HUES64 (cell line): ENCODE data around the gene TLR8.

Source experiments
- H3K27ac ChIP-seq: 2 replicates; pipeline ENCODE4 v1.7.0; 2013; ENCODE audit warnings: low read depth, low read length, inconsistent platforms
- H3K27me3 ChIP-seq: 2 replicates; pipeline ENCODE4 v1.6.1; 2013; ENCODE audit warnings: mild to moderate bottlenecking, low read length; ENCODE audit not compliant: insufficient read depth
- H3K36me3 ChIP-seq: 2 replicates; pipeline ENCODE4 v1.6.1; 2013; ENCODE audit warnings: mild to moderate bottlenecking, low read length; ENCODE audit not compliant: insufficient read depth
- H3K4me1 ChIP-seq: 2 replicates; pipeline ENCODE4 v1.6.1; 2013; ENCODE audit warnings: mild to moderate bottlenecking, low read length, moderate library complexity; ENCODE audit not compliant: insufficient read depth
- H3K4me3 ChIP-seq: 2 replicates; pipeline ENCODE4 v1.5.1; 2013; ENCODE audit warnings: mild to moderate bottlenecking, low read length, moderate library complexity
- H3K9ac ChIP-seq: 2 replicates; pipeline ENCODE4 v1.6.1; 2013; ENCODE audit warnings: mild to moderate bottlenecking, low read depth, low read length
- H3K9me3 ChIP-seq: 2 replicates; pipeline ENCODE4 v1.6.1; 2013; ENCODE audit warnings: low read depth, low read length; ENCODE audit not compliant: insufficient read depth
- WGBS: fragments of 150-250, 120-280 bp; methylation state at CpG from one replicate; pipeline ENCODE4 v1.1.7; 2013; ENCODE audit warnings: missing lambda C conversion rate; 5-methylcytosine and 5-hydroxymethylcytosine counted together

The TLR8 gene

DNA sequence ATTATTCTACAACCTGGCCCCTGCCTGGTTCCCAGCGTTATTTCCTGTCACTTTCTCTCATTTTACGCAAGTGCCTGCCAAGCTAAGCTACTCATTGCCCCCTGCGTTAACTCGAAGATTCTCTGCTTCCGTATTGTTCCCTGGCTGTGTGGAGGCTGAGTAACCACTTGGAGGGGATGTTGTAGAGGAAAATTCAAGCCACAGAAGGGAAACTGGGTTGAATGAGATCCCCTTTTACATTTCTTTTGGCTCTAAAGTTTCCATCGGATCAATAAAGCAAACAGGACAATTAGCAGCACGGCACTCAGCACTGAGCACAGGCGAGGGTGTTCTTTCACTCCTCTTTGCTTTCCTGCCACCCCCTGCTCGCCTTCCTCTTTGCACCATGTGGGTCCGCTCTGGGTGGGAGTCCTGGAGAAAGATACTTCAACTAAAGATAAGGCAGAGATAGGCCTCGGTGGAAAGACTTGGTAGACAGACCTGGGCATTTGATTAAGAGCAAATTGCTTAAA, 64.3 kb downstream of the TLR8 start:
- Histone ChIP-seq H3K36me3 (no peaks in the 10 kb centered on the region), H3K27me3 (no peaks in the 10 kb centered on the region), H3K27ac (peak overlapping the region; percentile 56), H3K4me3 (no peak overlapping the region), H3K9me3 (no peaks in the 10 kb centered on the region), H3K9ac (no peak overlapping the region), H3K4me1 (peaks cover 19% of the 10 kb centered on the region)
- 21% methylated on average over 11 of the region's 11 CpGs for WGBS

DNA sequence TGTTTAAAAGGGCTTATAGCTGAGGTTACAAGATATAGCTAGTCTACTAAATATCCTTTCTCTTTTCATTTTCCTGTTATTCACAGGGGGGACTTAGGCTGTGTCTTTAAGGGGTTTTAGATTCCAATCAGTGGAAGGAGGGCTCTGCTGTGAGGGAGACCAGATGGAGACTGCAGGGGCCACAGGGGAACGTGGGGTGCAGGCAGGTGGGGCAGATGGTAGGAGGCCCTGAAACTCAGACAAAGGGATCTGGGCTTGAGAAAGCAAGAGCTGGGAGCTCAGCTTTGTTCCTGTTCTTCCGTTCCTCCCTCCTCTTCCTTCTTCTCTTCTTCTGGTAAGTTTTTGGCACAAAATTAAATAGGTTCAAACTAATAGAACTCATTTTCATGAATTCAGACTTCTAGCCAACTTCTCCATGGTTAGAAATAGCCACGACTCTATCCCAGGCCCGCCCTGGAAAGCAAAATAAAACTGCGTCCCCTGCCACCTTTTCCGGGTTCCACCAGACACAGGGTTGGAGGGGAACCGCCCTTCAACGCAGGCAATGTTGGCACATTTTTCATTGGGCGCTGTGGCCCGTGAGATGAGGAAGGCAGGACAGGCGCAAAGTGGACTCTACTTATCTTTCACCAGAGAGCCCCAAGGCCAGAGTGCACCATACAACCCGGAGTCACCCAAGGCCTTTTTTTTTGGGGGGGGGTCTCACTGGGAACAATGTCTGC, 65.0 kb downstream of the TLR8 start:
- Histone ChIP-seq H3K9me3 (no peaks in the 10 kb centered on the region), H3K27me3 (no peaks in the 10 kb centered on the region), H3K27ac (peak overlapping the region; percentile 56), H3K4me1 (peaks cover 19% of the 10 kb centered on the region), H3K4me3 (no peak overlapping the region), H3K9ac (no peak overlapping the region), H3K36me3 (peaks cover 2% of the 10 kb centered on the region)
- WGBS: 91% methylated on average over 12 of the region's 12 CpGs

DNA sequence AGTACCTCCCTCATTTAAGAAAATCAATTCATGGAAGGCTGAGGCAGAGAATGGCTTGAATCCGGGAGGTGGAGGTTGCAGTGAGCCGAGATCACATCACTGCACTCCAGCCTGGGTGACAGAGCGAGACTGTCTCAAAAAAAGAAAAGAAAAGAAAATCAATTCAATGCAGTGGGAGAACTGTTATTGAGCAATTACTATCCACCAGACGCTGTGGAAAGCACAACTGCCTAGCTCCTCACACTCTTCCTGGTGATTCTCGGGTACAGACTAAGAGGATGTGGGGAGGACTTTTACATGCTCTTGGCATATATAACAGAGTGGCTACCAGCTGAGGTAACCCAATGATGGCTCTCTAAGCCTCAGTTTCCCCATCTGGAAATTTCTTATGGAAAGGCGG, 65.8 kb downstream of the TLR8 start:
- Histone ChIP-seq H3K4me3 (no peak overlapping the region), H3K9ac (no peak overlapping the region), H3K27ac (no peak overlapping the region), H3K36me3 (peaks cover 9% of the 10 kb centered on the region), H3K9me3 (no peaks in the 10 kb centered on the region), H3K4me1 (peaks cover 19% of the 10 kb centered on the region), H3K27me3 (no peaks in the 10 kb centered on the region)
- WGBS: 93% methylated on average over 6 of the region's 6 CpGs
